OCI-LY1 (cell line): ENCODE measurements around the gene CCDC86.

Experiments used
- H2AFZ ChIP-seq: fragments of 200-600 bp; sonication (generic), shearing (Covaris generic); 2 replicates; pipeline ENCODE4 v1.6.0; 2014; ENCODE audit warnings: antibody characterized with exemption, mild to moderate bottlenecking, low read length
- H3F3A ChIP-seq: fragments of 200-600 bp; sonication (generic), shearing (Covaris generic); 2 replicates; pipeline ENCODE4 v1.6.0; 2014; ENCODE audit warnings: mild to moderate bottlenecking, antibody characterized with exemption, low read length, moderate library complexity; ENCODE audit not compliant: insufficient read depth
- H3K27ac ChIP-seq: fragments of 200-600 bp; sonication (generic); 2 replicates; pipeline ENCODE4 v1.5.1; 2014; ENCODE audit warnings: low read length, mixed run types, mild to moderate bottlenecking, low read depth; ENCODE audit not compliant: poor library complexity, severe bottlenecking
- H3K27me3 ChIP-seq: fragments of 200-600 bp; sonication (generic); 2 replicates; pipeline ENCODE4 v1.6.0; 2014; ENCODE audit warnings: antibody characterized with exemption, mild to moderate bottlenecking, low read length, moderate library complexity; ENCODE audit not compliant: insufficient read depth
- H3K36me3 ChIP-seq: fragments of 200-600 bp; sonication (generic); 2 replicates; pipeline ENCODE4 v1.6.1; 2014; ENCODE audit warnings: mild to moderate bottlenecking, antibody characterized with exemption, low read length, moderate library complexity, mixed read lengths; ENCODE audit not compliant: insufficient read depth
- H3K4me1 ChIP-seq: fragments of 200-600 bp; sonication (generic); 2 replicates; pipeline ENCODE4 v1.5.1; 2014; ENCODE audit warnings: mild to moderate bottlenecking, low read length, moderate library complexity; ENCODE audit not compliant: insufficient read depth, severe bottlenecking
- H3K4me2 ChIP-seq: fragments of 200-600 bp; sonication (generic), shearing (Covaris generic); 2 replicates; pipeline ENCODE4 v1.6.1; 2014; ENCODE audit warnings: low read length
- H3K4me3 ChIP-seq: fragments of 200-600 bp; sonication (generic); 2 replicates; pipeline ENCODE4 v1.5.1; 2014; ENCODE audit warnings: low read length, low read depth, mild to moderate bottlenecking, mixed read lengths; ENCODE audit not compliant: poor library complexity, severe bottlenecking
- H3K79me2 ChIP-seq: fragments of 200-600 bp; shearing (Covaris generic); 2 replicates; pipeline ENCODE4 v1.6.1; 2016; ENCODE audit warnings: mixed run types, low read length, mixed read lengths; ENCODE audit not compliant: insufficient read depth
- H3K9ac ChIP-seq: fragments of 200-600 bp; sonication (generic), shearing (Covaris generic); 2 replicates; pipeline ENCODE4 v1.6.1; 2014; ENCODE audit warnings: mild to moderate bottlenecking, low read length, mixed read lengths
- H3K9me2 ChIP-seq: fragments of 200-600 bp; sonication (generic), shearing (Covaris generic); 2 replicates; pipeline ENCODE4 v1.6.1; 2014; ENCODE audit warnings: low read depth, mild to moderate bottlenecking, low read length, mixed read lengths
- H3K9me3 ChIP-seq: fragments of 200-600 bp; shearing (Covaris generic); 2 replicates; pipeline ENCODE4 v1.6.1; 2014; ENCODE audit warnings: low read length, mixed read lengths
- H4K20me1 ChIP-seq: fragments of 200-600 bp; sonication (generic), shearing (Covaris generic); 2 replicates; pipeline ENCODE4 v1.6.0; 2016; ENCODE audit warnings: mild to moderate bottlenecking, low read length; ENCODE audit not compliant: insufficient read depth
- CTCF ChIP-seq: fragments of 200-600 bp; sonication (generic), shearing (Covaris generic); IDR thresholded peaks from 2 replicates; pipeline ENCODE4 v1.5.1; 2017; ENCODE audit warnings: mild to moderate bottlenecking, antibody characterized with exemption, low read length, moderate library complexity, mixed read lengths
- EZH2 ChIP-seq: fragments of 200-600 bp; sonication (generic), shearing (Covaris generic); IDR thresholded peaks from 2 replicates; pipeline ENCODE4 v1.8.0; 2017; ENCODE audit warnings: borderline replicate concordance, mixed run types, mild to moderate bottlenecking, antibody characterized with exemption, low read length, moderate library complexity, mixed read lengths

The CCDC86 gene

GRCh38 chr11:60847281-60847680, 5.4 kb downstream of the CCDC86 start:
- Histone ChIP-seq H3K4me2 (no peak overlapping the region), H3K4me1 (peaks cover 25% of the 10 kb centered on the region), H3K9me3 (no peaks in the 10 kb centered on the region), H3K4me3 (no peak overlapping the region), H3F3A (no peaks in the 10 kb centered on the region), H3K79me2 (peaks cover 24% of the 10 kb centered on the region), H4K20me1 (no peaks in the 10 kb centered on the region), H3K9me2 (no peaks in the 10 kb centered on the region), H3K9ac (no peak overlapping the region), H2AFZ (no peak overlapping the region), H3K27ac (no peak overlapping the region), H3K27me3 (no peaks in the 10 kb centered on the region), H3K36me3 (peaks cover 53% of the 10 kb centered on the region)
- TF ChIP-seq CTCF, result no peak
- TF ChIP-seq EZH2, result no peak

- Histone ChIP-seq H3K9me2 (no peaks in the 10 kb centered on the region), H3K36me3 (peaks cover 58% of the 10 kb centered on the region), H2AFZ (no peak overlapping the region), H3K27me3 (no peaks in the 10 kb centered on the region), H3K4me3 (no peak overlapping the region), H3F3A (no peaks in the 10 kb centered on the region), H3K79me2 (peaks cover 18% of the 10 kb centered on the region), H4K20me1 (no peaks in the 10 kb centered on the region), H3K4me1 (peaks cover 25% of the 10 kb centered on the region), H3K9me3 (no peaks in the 10 kb centered on the region), H3K27ac (no peak overlapping the region), H3K4me2 (no peak overlapping the region), H3K9ac (no peak overlapping the region)
- TF ChIP-seq EZH2, result no peak
- TF ChIP-seq CTCF, result no peak
These were observed 6.0 kb downstream of the CCDC86 start for GRCh38 chr11:60847896-60848295.

- no peaks in the 10 kb centered on the region for H4K20me1 ChIP-seq
- H3F3A ChIP-seq, result no peaks in the 10 kb centered on the region
- no peak overlapping the region for H3K4me2 ChIP-seq
- peaks cover 58% of the 10 kb centered on the region for H3K36me3 ChIP-seq
- no peak overlapping the region for H3K4me3 ChIP-seq
- H3K79me2 ChIP-seq, result peaks cover 10% of the 10 kb centered on the region
- no peaks in the 10 kb centered on the region for H3K9me2 ChIP-seq
- no peak overlapping the region for H3K27ac ChIP-seq
- no peak overlapping the region for H2AFZ ChIP-seq
- no peaks in the 10 kb centered on the region for H3K27me3 ChIP-seq
- TF ChIP-seq CTCF (no peak), EZH2 (no peak)
- peaks cover 20% of the 10 kb centered on the region for H3K4me1 ChIP-seq
- H3K9ac ChIP-seq, result no peak overlapping the region
- no peaks in the 10 kb centered on the region for H3K9me3 ChIP-seq
These were observed 6.8 kb downstream of the CCDC86 start for GRCh38 chr11:60848714-60849151.
